Measurements from ENCODE around the gene FAU.
"Not testable (repeated sequence)": the region's sequence is repeated elsewhere in the genome, so short reads cannot be mapped to it uniquely, and the experiment has no call there.

Gene FAU

GRCh38 chr11:65125197-65126056 lies 3.5 kb upstream of the FAU start:
- DNase-seq = no peak

GRCh38 chr11:65124480-65125196 lies 2.7 kb upstream of the FAU start:
- no peak for DNase-seq
- in situ Hi-C loops (cut with MboI; ENCODE audit: low pct_unique_long_range_greater_than_20kb, low sequenced_read_pairs) = no loop called here

More at GRCh38 chr11:65125197-65126056, 3.5 kb upstream of the FAU start:
- in situ Hi-C loops (cut with MboI; ENCODE audit: low pct_unique_long_range_greater_than_20kb, low sequenced_read_pairs) = no loop called here

- DNase-seq = no peak
- in situ Hi-C loops (cut with MboI; ENCODE audit: low pct_unique_long_range_greater_than_20kb, low sequenced_read_pairs) = no loop called here
These were observed 478 bp downstream of the FAU start for GRCh38 chr11:65121447-65121864.

GRCh38 chr11:65120831-65121230 lies 1.1 kb downstream of the FAU start:
- no peak for DNase-seq
- in situ Hi-C loops (cut with MboI; ENCODE audit: low pct_unique_long_range_greater_than_20kb, low sequenced_read_pairs) = no loop called here

- in situ Hi-C loops (cut with MboI; ENCODE audit: low pct_unique_long_range_greater_than_20kb, low sequenced_read_pairs) = no loop called here
- DNase-seq = no peak
These were observed 2.3 kb downstream of the FAU start for GRCh38 chr11:65119670-65119995.

- in situ Hi-C loops (cut with MboI; ENCODE audit: low pct_unique_long_range_greater_than_20kb, low sequenced_read_pairs) = not testable (repeated sequence)
These were observed 2.9 kb downstream of the FAU start for GRCh38 chr11:65118891-65119669.

GRCh38 chr11:65118097-65118837 lies 3.7 kb downstream of the FAU start:
- in situ Hi-C loops (cut with MboI; ENCODE audit: low pct_unique_long_range_greater_than_20kb, low sequenced_read_pairs) = no loop called here

More at GRCh38 chr11:65118891-65119669, 2.9 kb downstream of the FAU start:
- DNase-seq = not testable (repeated sequence)

GRCh38 chr11:65117206-65118096 lies 4.5 kb downstream of the FAU start, which contains the start of gene ZNHIT2:
Gene ZNHIT2 (minus strand): TSS chr11:65117701. CDS start chr11:65117653, 48 bp downstream.
- DNase-seq = peak; percentile 99
- in situ Hi-C loops (cut with MboI; ENCODE audit: low pct_unique_long_range_greater_than_20kb, low sequenced_read_pairs) = no loop called here

More at GRCh38 chr11:65118097-65118837, 3.7 kb downstream of the FAU start:
- no peak for DNase-seq

- DNase-seq = no peak
- in situ Hi-C loops (cut with MboI; ENCODE audit: low pct_unique_long_range_greater_than_20kb, low sequenced_read_pairs) = no loop called here
These were observed 5.3 kb downstream of the FAU start for GRCh38 chr11:65116370-65117205.

GRCh38 chr11:65115361-65116082 lies 6.4 kb downstream of the FAU start:
- in situ Hi-C loops (cut with MboI; ENCODE audit: low pct_unique_long_range_greater_than_20kb, low sequenced_read_pairs) = no loop called here
- DNase-seq = no peak

- in situ Hi-C loops (cut with MboI; ENCODE audit: low pct_unique_long_range_greater_than_20kb, low sequenced_read_pairs) = no loop called here
- no peak for DNase-seq
These were observed 7.3 kb downstream of the FAU start for GRCh38 chr11:65114538-65115171.

- in situ Hi-C loops (cut with MboI; ENCODE audit: low pct_unique_long_range_greater_than_20kb, low sequenced_read_pairs) = no loop called here
- no peak for DNase-seq
These were observed 8.1 kb downstream of the FAU start for GRCh38 chr11:65113839-65114238.

GRCh38 chr11:65113361-65113756 lies 8.6 kb downstream of the FAU start:
- in situ Hi-C loops (cut with MboI; ENCODE audit: low pct_unique_long_range_greater_than_20kb, low sequenced_read_pairs) = no loop called here
- no peak for DNase-seq

- in situ Hi-C loops (cut with MboI; ENCODE audit: low pct_unique_long_range_greater_than_20kb, low sequenced_read_pairs) = no loop called here
- DNase-seq = peak; percentile 76
These were observed 9.2 kb downstream of the FAU start for GRCh38 chr11:65112546-65113360.

- in situ Hi-C loops (cut with MboI; ENCODE audit: low pct_unique_long_range_greater_than_20kb, low sequenced_read_pairs) = no loop called here
- peak; percentile 96 for DNase-seq
These were observed 10.0 kb downstream of the FAU start, which contains the start of gene TM7SF2 for GRCh38 chr11:65111744-65112545. Gene TM7SF2 (plus strand): TSS chr11:65111872. CDS start chr11:65112016, 144 bp downstream.
